ENCODE measurements around the gene PPP1R1B.
A peak's percentile ranks its signal among the peaks of the same experiment; 100 is the strongest.

PPP1R1B gene

DNA sequence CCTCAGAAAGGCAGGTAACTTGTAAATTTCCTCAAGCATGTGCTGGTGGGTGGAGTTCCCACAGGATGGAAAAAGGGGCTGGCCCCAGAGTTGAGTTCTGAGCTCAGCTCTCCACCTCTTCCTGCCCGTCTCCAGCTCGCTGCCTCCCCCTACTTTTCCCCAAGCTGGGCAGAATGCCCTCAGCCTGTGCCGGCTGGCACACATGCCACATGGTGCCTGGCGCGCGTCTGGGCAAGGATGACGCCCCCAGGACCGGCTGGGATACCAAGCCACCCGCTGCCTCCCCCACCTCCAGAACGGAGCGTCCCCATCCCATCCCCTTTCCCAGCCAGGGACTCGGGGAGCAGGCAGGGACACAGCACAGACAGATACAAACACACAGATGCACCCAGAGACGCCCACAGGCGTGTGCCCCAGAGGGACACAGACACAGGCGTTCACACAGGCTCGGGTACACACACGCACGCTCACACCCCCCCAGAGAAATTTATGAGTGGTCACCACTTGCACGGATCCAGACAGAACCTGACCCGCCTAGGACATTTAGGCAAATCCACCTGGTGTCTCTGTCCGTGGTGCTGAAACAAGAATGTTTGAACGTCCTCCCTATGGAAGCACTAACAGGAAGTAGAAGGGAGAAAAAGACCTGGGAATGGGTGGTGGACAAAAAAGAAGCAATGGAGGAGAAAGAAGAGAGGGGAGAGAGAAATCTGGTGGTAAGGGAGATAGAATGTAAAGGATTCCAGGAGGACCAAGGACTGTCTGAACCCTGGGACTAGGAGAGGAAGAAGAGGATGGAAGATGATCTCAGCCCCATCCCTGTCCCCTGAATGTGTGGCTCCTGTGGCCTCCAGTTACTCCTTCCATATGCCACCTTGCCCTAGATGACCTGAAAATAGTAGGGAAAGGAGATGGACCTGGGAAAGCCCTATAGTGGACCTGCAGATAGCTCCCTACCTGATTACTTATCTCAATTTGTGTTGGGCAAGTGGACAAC, 34.5 kb upstream of the PPP1R1B start:
- peak; percentile 62 for DNase-seq (ENCODE audit: low spot score)
- TF ChIP-seq, protein P1, sequence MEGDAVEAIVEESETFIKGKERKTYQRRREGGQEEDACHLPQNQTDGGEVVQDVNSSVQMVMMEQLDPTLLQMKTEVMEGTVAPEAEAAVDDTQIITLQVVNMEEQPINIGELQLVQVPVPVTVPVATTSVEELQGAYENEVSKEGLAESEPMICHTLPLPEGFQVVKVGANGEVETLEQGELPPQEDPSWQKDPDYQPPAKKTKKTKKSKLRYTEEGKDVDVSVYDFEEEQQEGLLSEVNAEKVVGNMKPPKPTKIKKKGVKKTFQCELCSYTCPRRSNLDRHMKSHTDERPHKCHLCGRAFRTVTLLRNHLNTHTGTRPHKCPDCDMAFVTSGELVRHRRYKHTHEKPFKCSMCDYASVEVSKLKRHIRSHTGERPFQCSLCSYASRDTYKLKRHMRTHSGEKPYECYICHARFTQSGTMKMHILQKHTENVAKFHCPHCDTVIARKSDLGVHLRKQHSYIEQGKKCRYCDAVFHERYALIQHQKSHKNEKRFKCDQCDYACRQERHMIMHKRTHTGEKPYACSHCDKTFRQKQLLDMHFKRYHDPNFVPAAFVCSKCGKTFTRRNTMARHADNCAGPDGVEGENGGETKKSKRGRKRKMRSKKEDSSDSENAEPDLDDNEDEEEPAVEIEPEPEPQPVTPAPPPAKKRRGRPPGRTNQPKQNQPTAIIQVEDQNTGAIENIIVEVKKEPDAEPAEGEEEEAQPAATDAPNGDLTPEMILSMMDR (IDR thresholded peaks at IDR 0.05; ENCODE audit: extremely low read depth, missing control alignments), result no peak

DNA sequence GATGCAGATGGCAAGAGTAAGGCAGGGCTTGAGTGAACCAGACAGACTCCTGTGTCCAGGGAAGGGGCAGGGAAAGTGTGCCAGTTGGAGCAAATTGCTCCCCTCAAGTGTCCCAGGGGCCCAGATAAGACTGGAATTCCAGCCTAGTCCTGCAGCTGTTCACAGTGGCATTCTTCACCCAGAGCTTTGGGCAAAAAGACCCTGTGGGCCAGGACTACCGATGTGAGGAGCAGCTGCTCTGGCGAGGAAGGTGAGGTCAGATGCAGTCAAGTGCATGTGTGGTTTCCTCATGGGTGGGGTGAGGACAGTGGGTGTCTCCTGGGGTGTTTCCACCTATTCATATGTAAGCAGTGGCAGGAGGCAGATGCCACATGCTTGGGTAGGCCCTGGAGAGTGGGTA, 33.4 kb upstream of the PPP1R1B start:
- TF ChIP-seq, protein P1 (IDR thresholded peaks at IDR 0.05; ENCODE audit: extremely low read depth, missing control alignments), result no peak
- no peak for DNase-seq (ENCODE audit: low spot score)

DNA sequence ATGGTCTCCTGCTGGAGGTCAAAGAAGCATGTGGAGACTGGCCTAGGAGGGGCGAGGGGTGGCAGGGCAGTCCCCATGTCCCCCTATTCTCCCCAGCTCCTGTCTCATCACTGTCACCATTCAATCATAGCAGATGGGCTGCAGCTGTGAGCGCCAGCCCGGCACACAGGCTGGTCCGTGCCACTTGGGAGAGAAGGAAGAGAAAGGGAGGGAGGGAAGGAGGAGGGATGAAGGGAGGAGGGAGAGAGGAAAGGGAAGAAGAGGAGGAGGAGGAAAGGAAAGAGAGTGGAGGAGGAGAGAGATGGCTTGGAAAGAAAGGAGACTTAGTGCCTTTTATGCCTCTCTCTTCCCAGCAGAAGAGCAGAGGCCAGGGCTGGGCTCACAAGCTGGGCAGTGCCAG, 31.5 kb upstream of the PPP1R1B start:
- DNase-seq (ENCODE audit: low spot score), result no peak
- TF ChIP-seq, protein P1 (IDR thresholded peaks at IDR 0.05; ENCODE audit: extremely low read depth, missing control alignments), result no peak

DNA sequence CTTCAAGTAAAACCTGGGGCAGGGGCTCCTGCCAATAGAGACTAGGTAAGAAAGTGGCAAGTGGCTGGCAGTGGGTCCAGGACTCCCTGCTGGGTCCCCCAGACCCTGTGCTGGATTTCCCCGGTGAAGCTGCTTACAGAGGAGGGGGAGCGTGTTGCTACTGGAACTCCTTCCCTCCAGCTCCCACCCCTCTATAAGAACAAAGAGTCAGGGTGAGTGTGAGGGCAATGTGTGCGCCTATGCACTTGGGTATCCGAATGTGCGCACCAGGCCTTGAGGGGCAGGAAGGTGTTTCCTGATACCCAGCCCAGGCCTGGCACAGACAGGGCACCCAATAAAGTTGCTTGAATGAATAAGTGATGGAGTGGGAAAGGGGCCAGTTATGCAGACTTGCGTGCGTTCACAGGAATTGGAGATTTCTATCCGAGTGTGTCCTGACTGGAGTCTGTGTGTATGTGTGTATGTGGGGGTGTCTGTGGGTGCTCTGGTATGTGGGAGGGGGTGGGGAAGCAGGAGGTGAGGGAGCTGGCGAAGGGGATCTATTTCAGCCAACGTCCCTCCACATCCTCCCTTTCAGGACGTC, 30.7 kb upstream of the PPP1R1B start:
- no peak for DNase-seq (ENCODE audit: low spot score)
- TF ChIP-seq, protein P1 (IDR thresholded peaks at IDR 0.05; ENCODE audit: extremely low read depth, missing control alignments), result no peak

DNA sequence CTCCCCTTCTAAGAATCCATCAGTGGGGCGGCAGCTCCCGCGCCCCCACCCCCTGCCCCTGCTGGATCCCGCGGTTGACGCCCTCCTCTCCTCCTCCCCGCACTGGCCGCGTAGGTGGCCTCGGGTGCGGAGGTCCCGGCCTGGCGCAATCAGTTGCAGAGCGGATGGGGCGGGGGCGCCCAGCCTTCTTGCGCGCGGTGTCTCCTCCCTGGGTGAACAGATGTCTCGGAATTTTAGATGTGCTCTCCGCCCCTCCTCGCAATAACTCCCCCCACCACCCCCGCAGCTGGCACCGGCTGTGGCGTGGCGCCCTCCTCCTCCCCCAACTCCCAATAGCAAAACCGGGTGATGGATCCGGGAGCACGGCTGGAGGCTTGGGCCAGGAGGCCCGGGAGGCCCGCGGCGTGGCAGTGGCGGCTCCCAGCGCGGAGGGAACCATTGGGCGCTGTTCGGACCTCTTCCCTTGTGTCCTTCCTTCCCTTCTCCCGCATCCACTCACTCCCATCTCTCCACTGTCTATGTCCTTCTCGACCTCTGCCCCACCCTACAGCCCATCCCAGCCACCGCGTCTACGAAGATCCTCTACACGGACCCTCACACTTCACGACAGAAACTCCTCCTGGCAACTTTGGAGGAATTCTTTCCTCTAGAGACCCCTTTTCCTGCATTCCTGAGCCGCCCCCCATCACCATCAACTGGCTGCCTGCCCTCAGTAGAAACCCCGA, 30.0 kb upstream of the PPP1R1B start:
- peak; percentile 22 for DNase-seq (ENCODE audit: low spot score)
- TF ChIP-seq, protein P1 (IDR thresholded peaks at IDR 0.05; ENCODE audit: extremely low read depth, missing control alignments), result no peak

DNA sequence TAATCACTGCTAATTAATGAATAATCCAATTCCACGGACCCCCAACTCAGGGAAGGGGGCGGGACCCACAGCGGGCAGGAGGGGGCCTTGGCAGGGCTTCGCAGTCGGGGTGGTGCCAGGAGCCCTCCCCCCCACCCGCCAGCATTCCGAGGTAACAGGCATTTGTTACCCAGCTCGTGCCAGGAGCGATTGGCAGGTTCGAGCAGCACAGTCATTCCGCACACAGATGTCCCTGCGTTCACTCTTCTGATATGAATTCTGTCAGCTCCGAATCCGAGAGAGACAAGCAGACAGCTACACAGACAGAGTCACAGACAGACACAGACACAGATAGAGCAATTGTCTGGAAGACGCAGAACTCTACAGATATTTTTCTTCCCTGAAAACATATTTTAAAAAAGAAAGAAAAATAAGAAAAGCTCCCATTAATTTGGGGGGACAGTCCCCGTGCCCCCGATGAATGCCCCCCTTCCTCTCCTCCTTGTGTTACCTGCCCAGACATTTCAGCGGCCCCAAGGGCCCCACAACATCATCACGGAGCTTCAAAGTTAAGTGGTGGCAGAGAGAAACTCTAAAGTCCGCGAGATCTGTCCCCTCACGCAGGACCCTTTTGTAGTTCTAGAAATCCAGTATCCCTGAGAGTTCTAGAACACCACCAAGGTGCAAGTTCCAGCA, 29.2 kb upstream of the PPP1R1B start:
- no peak for DNase-seq (ENCODE audit: low spot score)
- TF ChIP-seq, protein P1 (IDR thresholded peaks at IDR 0.05; ENCODE audit: extremely low read depth, missing control alignments), result no peak

Measured in GM20000 (cell line).